Mesenchymal stem cell (in vitro differentiated cells and primary cell): ENCODE measurements around the gene ST6GALNAC3.

Experiments
- DNase-seq: peaks from one replicate; pipeline ENCODE4 v3.0.0-alpha.2; 2013
- H2AFZ ChIP-seq: one replicate; pipeline ENCODE4 v1.6.1; 2013; ENCODE audit warnings: low read depth, mild to moderate bottlenecking, control low read depth, inconsistent platforms, low read length, moderate library complexity
- H2AK5ac ChIP-seq: 2 replicates; pipeline ENCODE4 v1.6.1; 2013; ENCODE audit warnings: low read length, moderate library complexity, mild to moderate bottlenecking, inconsistent platforms; ENCODE audit not compliant: severe bottlenecking
- H2BK120ac ChIP-seq: one replicate; pipeline ENCODE4 v1.6.1; 2013; ENCODE audit warnings: low read depth, mild to moderate bottlenecking, inconsistent platforms, low read length, moderate library complexity
- H2BK12ac ChIP-seq, 2 experiments: one replicate each; pipeline ENCODE4 v1.6.1; 2013; ENCODE audit warnings: inconsistent platforms in 2 of 2, low read length in 2 of 2, mild to moderate bottlenecking in 2 of 2, moderate library complexity in 2 of 2, control low read depth in 1 of 2
- H2BK15ac ChIP-seq: one replicate; pipeline ENCODE4 v1.6.1; 2013; ENCODE audit warnings: mild to moderate bottlenecking, low read depth, inconsistent platforms; ENCODE audit not compliant: poor library complexity, severe bottlenecking
- H2BK5ac ChIP-seq: 2 replicates; pipeline ENCODE4 v1.6.1; 2013; ENCODE audit warnings: low read depth, mild to moderate bottlenecking, low read length, control low read depth, inconsistent platforms; ENCODE audit not compliant: poor library complexity, severe bottlenecking
- H3K14ac ChIP-seq, 2 experiments: one replicate each; pipeline ENCODE4 v1.6.1; 2013; ENCODE audit warnings: inconsistent platforms in 2 of 2, low read length in 2 of 2, control low read depth in 1 of 2, mild to moderate bottlenecking in 1 of 2, moderate library complexity in 1 of 2
- H3K18ac ChIP-seq, 2 experiments: one replicate each; pipeline ENCODE4 v1.6.1; 2013; ENCODE audit warnings: inconsistent platforms in 2 of 2, low read length in 2 of 2, control low read depth in 1 of 2, low read depth in 1 of 2, mild to moderate bottlenecking in 1 of 2
- H3K23ac ChIP-seq, 2 experiments: one replicate each; pipeline ENCODE4 v1.6.1; 2013; ENCODE audit warnings: inconsistent platforms in 2 of 2, low read length in 2 of 2, mild to moderate bottlenecking in 2 of 2, moderate library complexity in 2 of 2, control low read depth in 1 of 2
- H3K27ac ChIP-seq: 2 replicates; pipeline ENCODE4 v1.5.1; 2013; ENCODE audit warnings: mild to moderate bottlenecking, moderate library complexity, low read length, control low read depth, inconsistent platforms; ENCODE audit not compliant: poor library complexity, severe bottlenecking
- H3K27me3 ChIP-seq, 2 experiments: 2 replicates each; pipeline versions ENCODE4 v1.6.1 to v1.7.0; 2013; ENCODE audit warnings: low read length in 2 of 2, mild to moderate bottlenecking in 2 of 2, moderate library complexity in 2 of 2, control low read depth in 1 of 2, inconsistent platforms in 1 of 2; ENCODE audit not compliant: control insufficient read depth in 1 of 2, insufficient read depth in 1 of 2
- H3K36me3 ChIP-seq, 2 experiments: 2 replicates each; pipeline versions ENCODE4 v1.6.1 to v1.7.0; 2013; ENCODE audit warnings: low read length in 2 of 2, control low read depth in 1 of 2, inconsistent platforms in 1 of 2, low read depth in 1 of 2, mild to moderate bottlenecking in 1 of 2; ENCODE audit not compliant: insufficient read depth in 2 of 2, control insufficient read depth in 1 of 2
- H3K4ac ChIP-seq, 2 experiments: one replicate each; pipeline ENCODE4 v1.6.1; 2013; ENCODE audit warnings: inconsistent platforms in 2 of 2, low read length in 2 of 2, mild to moderate bottlenecking in 2 of 2, moderate library complexity in 2 of 2, control low read depth in 1 of 2, low read depth in 1 of 2
- H3K4me1 ChIP-seq: 2 replicates; pipeline ENCODE4 v1.6.1; 2013; ENCODE audit warnings: low read depth, low read length, control low read depth; ENCODE audit not compliant: control insufficient read depth, insufficient read depth
- H3K4me2 ChIP-seq: 2 replicates; pipeline ENCODE4 v1.6.1; 2013; ENCODE audit warnings: low read length, mild to moderate bottlenecking, inconsistent platforms; ENCODE audit not compliant: poor library complexity, severe bottlenecking
- H3K4me3 ChIP-seq, 2 experiments: 2 replicates each; pipeline versions ENCODE4 v1.5.1 to v1.7.0; 2013; ENCODE audit warnings: low read length in 2 of 2, mild to moderate bottlenecking in 2 of 2, control low read depth in 1 of 2, low read depth in 1 of 2; ENCODE audit not compliant: insufficient read depth in 1 of 2
- H3K79me1 ChIP-seq: replicated peaks from 2 replicates; pipeline ENCODE4 v1.6.1; 2013; ENCODE audit warnings: mild to moderate bottlenecking, control low read depth, low read length, inconsistent platforms; ENCODE audit not compliant: poor library complexity, severe bottlenecking
- H3K9ac ChIP-seq: 2 replicates; pipeline ENCODE4 v1.7.0; 2013; ENCODE audit warnings: mild to moderate bottlenecking, low read length, moderate library complexity
- H3K9me3 ChIP-seq: 2 replicates; pipeline ENCODE4 v1.7.0; 2013; ENCODE audit warnings: mild to moderate bottlenecking, low read length; ENCODE audit not compliant: control insufficient read depth
- H4K8ac ChIP-seq: one replicate; pipeline ENCODE4 v1.6.1; 2013; ENCODE audit warnings: inconsistent platforms, mild to moderate bottlenecking, low read length, moderate library complexity
- H4K91ac ChIP-seq: one replicate; pipeline ENCODE4 v1.6.1; 2013; ENCODE audit warnings: mild to moderate bottlenecking, low read length, inconsistent platforms
- WGBS: methylation state at CpG from one replicate; pipeline ENCODE4 v1.1.7; 2013; ENCODE audit warnings: mixed read lengths; 5-methylcytosine and 5-hydroxymethylcytosine counted together

Gene ST6GALNAC3

DNA sequence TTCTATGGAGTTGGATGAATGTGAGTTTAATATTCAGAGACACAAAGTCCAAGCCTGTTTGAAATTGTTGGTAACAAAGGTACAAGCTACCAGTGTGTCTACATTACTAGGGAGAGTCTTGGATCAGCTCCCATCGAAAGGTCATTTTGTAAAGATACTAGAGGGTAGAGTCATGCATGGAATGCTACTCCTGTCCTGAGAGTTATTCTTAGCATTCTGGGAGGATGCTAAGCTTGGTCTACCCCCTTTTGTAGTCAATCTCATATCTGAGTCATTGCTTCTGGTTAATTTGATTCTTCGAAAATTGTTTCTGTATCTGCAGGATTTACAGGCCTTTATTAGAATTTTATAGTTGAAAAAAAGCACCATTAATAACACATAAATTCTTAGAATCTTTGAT lies 240.2 kb downstream of the ST6GALNAC3 start:
- Histone ChIP-seq H4K91ac (no peak overlapping the region), H2BK120ac (no peak overlapping the region), H3K4me2 (no peak overlapping the region), H3K4me3 (no peak overlapping the region), H4K8ac (no peak overlapping the region), H3K14ac (no peak overlapping the region), H3K9ac (no peak overlapping the region), H3K4ac (no peak overlapping the region), H3K36me3 (no peaks in the 10 kb centered on the region), H3K18ac (no peak overlapping the region), H2AK5ac (no peak overlapping the region), H3K27ac (no peak overlapping the region), H2BK5ac (no peak overlapping the region), H3K4me1 (no peaks in the 10 kb centered on the region), H2AFZ (no peak overlapping the region), H3K23ac (no peak overlapping the region), H2BK12ac (no peak overlapping the region), H2BK15ac (no peak overlapping the region), H3K9me3 (no peaks in the 10 kb centered on the region), H3K27me3 (peaks cover 0 to under 1% of the 10 kb centered on the region in 2 experiments), H3K79me1 (no peaks in the 10 kb centered on the region)
- DNase-seq, result no peak
- 90% methylated on average over 1 of the region's 2 CpGs for WGBS

DNA sequence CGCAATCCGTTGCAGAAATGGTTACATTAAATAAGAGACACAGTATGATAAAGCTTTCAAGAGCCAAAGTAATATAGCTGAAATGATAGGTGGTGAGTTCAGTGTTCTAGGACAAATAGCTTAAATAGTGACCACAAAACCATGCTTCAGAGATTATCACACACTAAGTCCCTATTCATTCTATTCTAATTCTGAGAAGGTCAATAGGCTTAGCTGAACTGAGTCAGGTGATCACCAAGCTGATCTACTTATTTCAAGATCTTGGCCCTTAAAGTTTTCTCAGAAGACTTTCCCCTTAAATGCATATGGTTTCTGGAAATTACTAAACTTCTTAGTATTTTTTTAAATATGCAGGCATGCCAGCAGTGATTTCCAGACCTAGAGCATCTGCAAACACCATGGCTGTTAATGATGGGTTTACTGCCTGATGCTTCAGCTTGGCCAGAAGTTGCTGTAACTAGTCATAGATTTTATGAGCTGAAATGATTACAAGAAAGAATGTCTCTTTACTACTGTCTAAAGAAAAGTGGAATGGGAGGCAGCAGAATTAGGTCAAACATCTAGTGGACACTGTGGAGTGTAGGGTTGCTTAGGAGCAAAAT lies 242.9 kb downstream of the ST6GALNAC3 start:
- H2BK15ac ChIP-seq, result no peak overlapping the region
- DNase-seq, result no peak
- H2BK120ac ChIP-seq, result no peak overlapping the region
- no peak overlapping the region for H2AK5ac ChIP-seq
- H3K36me3 ChIP-seq, result no peaks in the 10 kb centered on the region
- WGBS, result 100% methylated on average over 1 of the region's 2 CpGs
- H3K4me2 ChIP-seq, result no peak overlapping the region
- no peak overlapping the region for H2BK5ac ChIP-seq
- no peak overlapping the region for H4K91ac ChIP-seq
- H3K23ac ChIP-seq, result no peak overlapping the region
- H3K79me1 ChIP-seq, result no peaks in the 10 kb centered on the region
- no peaks in the 10 kb centered on the region for H3K27me3 ChIP-seq
- no peak overlapping the region for H2BK12ac ChIP-seq
- no peak overlapping the region for H3K14ac ChIP-seq
- H3K27ac ChIP-seq, result no peak overlapping the region
- H3K4me3 ChIP-seq, result no peak overlapping the region
- H3K9ac ChIP-seq, result no peak overlapping the region
- H3K9me3 ChIP-seq, result no peaks in the 10 kb centered on the region
- H3K18ac ChIP-seq, result no peak overlapping the region
- no peak overlapping the region for H3K4ac ChIP-seq
- no peak overlapping the region for H2AFZ ChIP-seq
- no peak overlapping the region for H4K8ac ChIP-seq
- H3K4me1 ChIP-seq, result no peaks in the 10 kb centered on the region

DNA sequence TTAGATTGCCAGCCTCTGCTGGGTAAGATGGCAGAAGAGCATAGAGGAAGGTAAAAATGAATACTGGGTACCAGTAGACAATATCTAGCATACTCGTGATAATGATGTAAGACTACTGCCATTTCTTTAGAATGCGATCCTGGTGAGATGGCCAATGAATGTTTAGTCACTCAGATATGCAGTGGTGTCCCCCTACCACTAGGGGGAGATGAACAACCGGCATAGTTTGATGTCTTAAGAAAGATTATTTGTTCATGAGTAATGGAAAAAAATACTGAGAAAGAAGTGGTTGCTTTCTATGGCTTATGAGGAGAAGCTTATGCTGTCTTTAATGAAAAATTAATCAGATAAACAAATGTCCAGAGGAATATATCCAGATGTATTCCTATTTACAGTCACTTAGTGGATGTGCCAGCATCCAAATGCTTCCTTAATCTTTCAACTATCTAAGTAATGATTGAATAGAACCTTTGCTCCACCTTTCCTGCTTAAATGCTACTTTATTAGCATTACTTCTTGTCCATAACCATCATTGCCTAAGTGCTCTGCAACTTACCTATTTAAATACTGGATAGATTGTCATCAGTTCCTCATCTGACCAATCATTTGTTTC lies 256.6 kb downstream of the ST6GALNAC3 start:
- H3K4me1 ChIP-seq, result no peaks in the 10 kb centered on the region
- no peak overlapping the region for H3K27ac ChIP-seq
- no peak overlapping the region for H2AFZ ChIP-seq
- H2BK5ac ChIP-seq, result no peak overlapping the region
- H3K9ac ChIP-seq, result no peak overlapping the region
- H3K79me1 ChIP-seq, result no peaks in the 10 kb centered on the region
- no peak overlapping the region for H3K18ac ChIP-seq
- 36% methylated on average over 3 of the region's 3 CpGs for WGBS
- no peak overlapping the region for H4K91ac ChIP-seq
- H3K14ac ChIP-seq, result no peak overlapping the region
- no peak overlapping the region for H2BK12ac ChIP-seq
- H3K4ac ChIP-seq, result no peak overlapping the region
- no peak overlapping the region for H2BK120ac ChIP-seq
- H3K9me3 ChIP-seq, result no peaks in the 10 kb centered on the region
- no peak overlapping the region for H2AK5ac ChIP-seq
- no peak overlapping the region for H3K4me3 ChIP-seq
- H3K4me2 ChIP-seq, result no peak overlapping the region
- no peaks in the 10 kb centered on the region for H3K36me3 ChIP-seq
- H3K27me3 ChIP-seq, result peaks cover 0 to 4% of the 10 kb centered on the region in 2 experiments
- no peak overlapping the region for H2BK15ac ChIP-seq
- H3K23ac ChIP-seq, result no peak overlapping the region
- no peak overlapping the region for H4K8ac ChIP-seq
- DNase-seq, result peak; percentile 77

DNA sequence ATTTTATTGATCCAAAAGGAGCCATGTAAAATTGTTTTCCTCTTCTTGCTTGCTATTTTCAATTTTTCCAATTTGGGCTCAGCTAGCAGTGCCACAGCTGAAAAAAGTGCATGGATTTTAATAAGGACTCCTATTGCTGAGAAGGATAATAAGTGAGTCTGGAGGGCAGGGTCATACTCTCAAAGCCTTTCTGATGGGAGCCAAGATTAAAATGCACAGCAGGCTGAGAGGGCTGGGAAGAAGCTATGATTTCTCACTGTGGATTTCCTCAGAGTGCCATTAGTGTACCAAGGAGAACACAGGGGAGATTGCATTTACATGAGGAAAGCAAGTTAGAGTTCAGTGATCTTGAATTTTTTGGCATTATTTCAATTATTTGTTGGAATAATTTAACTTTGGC lies 261.3 kb downstream of the ST6GALNAC3 start:
- Histone ChIP-seq H3K18ac (no peak overlapping the region), H3K4me3 (no peak overlapping the region), H3K79me1 (no peaks in the 10 kb centered on the region), H3K27me3 (peaks cover 0 to 4% of the 10 kb centered on the region in 2 experiments), H4K91ac (no peak overlapping the region), H2BK15ac (no peak overlapping the region), H2AFZ (no peak overlapping the region), H3K9ac (no peak overlapping the region), H2BK5ac (no peak overlapping the region), H3K4me2 (no peak overlapping the region), H2AK5ac (no peak overlapping the region), H3K27ac (no peak overlapping the region), H3K4ac (no peak overlapping the region), H3K23ac (no peak overlapping the region), H3K4me1 (peaks cover 8% of the 10 kb centered on the region), H3K36me3 (no peaks in the 10 kb centered on the region), H2BK12ac (no peak overlapping the region), H3K14ac (no peak overlapping the region), H4K8ac (no peak overlapping the region), H2BK120ac (no peak overlapping the region), H3K9me3 (no peaks in the 10 kb centered on the region)
- DNase-seq, result no peak
